Mesenteric fat pad (tissue), 1 donor: ENCODE results near the gene RPRD1A. TPM values are rescaled to one million over a fixed set of nuclear protein-coding genes. Genes with fewer than 3 reads are reported as not detected.
"Not testable (repeated sequence)": the region's sequence is repeated elsewhere in the genome, so short reads cannot be mapped to it uniquely, and the experiment has no call there.

Experiments
- DNase-seq: peaks from one replicate; pipeline ENCODE4 v3.0.0-alpha.2; 2020; ENCODE audit warnings: low spot score
- long read RNA-seq: library from polyadenylated mRNA; unstranded; transcript quantifications from one replicate; pipeline ENCODE4 v2.0.0, GENCODE V29; 2020
- total RNA-seq: library from RNA; stranded (reverse); fragmentation: NEBNext Ultra II Directional; extraction: Animal tissue kit (Norgen Biotek cat#: 25700); gene quantifications from one replicate; pipeline ENCODE4 v1.2.1, GENCODE V29; 2021
- donor health status: DM: yes; HTN: yes; CAD: no.

The RPRD1A gene, protein sequence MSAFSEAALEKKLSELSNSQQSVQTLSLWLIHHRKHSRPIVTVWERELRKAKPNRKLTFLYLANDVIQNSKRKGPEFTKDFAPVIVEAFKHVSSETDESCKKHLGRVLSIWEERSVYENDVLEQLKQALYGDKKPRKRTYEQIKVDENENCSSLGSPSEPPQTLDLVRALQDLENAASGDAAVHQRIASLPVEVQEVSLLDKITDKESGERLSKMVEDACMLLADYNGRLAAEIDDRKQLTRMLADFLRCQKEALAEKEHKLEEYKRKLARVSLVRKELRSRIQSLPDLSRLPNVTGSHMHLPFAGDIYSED
- total RNA-seq: 46.8 TPM
- long read RNA-seq, full-length matches to known transcripts: 16 of 30 reads
- long read RNA-seq, partial matches to known transcripts: 7 of 30 reads
- long read RNA-seq, other reads (novel, unspliced or antisense): 7 of 30 reads

DNA sequence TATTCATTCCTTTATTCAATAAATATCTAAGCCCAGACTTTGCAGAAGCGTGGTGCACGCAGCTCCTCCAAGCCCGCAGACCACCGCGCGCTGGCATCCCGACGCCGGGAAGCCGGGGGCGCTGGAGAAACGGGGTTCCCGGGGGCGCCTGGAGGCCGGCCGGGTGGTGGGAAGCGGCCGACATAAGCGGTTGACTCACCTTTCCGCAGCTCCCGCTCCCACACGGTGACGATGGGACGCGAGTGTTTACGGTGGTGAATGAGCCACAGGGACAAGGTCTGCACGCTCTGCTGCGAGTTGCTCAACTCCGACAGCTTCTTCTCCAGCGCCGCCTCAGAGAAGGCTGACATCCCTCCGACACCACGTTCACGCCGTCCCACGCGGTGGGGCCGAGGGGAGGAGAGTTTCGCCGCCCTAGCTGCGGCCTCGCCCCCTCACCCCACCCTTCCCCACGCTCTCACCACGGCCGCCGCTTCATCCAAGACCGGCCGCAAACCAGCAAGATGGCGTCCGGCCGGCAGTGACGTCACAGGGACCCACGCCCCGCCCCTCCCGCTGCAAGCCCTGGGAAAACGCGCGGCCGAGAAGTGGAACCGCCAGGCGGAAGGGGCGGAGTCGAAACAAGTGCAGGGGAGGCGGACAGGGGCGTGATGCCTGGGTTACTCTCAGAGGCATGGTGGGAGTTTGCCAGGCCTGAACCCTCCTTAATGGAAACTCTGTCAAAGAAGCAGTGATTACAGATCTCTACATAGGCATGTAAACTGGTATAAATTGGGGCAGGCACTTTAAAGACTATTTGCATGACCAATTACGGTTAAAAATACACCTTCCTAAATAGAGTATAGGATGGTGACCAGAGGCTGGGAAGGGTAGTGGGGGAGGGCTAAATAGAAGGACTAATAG, at the start of gene RPRD1A:
RPRD1A (minus strand) TSS at position 505 of the 903 bp plus-strand sequence; CDS start at position 350, 155 bp downstream.
- DNase-seq: peak; percentile 100

DNA sequence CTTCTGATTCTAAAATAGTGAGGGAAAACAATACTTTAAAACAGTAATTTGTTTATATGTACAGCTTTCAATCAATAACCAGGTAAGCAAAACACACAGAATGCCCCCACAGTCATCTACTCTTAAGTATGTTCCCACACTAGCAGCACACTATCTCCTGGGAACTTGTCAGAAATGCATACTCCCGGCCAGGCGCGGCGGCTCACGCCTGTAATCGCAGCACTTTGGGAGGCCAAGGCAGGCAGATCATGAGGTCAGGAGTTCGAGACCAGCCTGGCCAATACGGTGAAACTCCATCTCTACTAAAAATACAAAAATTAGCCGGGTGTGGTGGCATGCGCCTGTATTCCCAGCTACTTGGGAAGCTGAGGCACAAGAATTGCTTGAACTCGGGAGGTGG, 49.4 kb upstream of the RPRD1A start:
- DNase-seq: not testable (repeated sequence)

DNA sequence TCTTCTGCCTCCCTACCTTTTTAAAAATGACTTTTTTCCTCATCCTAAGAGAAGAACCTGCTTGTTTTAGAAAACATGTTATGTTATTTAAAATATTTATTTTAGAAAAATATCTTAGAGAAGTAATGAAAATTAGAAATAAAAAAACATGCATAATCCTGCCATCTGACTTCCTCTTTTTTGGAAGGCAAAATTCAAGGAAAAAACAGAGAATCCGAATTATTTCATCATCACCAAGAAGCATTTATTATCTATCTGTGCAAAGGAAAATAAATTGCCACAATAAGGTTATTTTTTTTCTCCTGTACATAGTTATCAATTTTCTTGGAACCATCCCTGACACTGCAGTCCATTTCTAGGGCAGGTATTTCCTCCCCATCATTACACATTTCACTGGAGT, 47.4 kb upstream of the RPRD1A start:
- no peak for DNase-seq

DNA sequence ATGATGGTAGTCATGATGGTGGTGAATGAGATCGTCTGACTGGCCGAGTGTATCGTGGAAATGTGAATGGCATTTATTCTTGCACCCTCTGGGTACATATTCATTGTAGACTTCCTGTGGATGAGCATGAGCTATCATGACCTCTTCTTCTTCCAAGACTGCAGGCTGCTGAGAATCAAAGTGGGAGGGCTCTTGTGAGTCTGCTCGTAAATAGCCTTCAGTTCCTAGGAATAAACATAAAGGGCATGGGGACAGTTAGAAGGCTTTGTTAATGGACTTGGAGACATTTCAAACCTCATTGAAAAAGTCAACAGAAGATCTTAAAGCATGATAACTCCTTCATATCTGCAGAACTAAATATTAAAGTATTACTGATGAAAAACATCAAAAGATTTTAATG, 46.9 kb upstream of the RPRD1A start:
- no peak for DNase-seq

DNA sequence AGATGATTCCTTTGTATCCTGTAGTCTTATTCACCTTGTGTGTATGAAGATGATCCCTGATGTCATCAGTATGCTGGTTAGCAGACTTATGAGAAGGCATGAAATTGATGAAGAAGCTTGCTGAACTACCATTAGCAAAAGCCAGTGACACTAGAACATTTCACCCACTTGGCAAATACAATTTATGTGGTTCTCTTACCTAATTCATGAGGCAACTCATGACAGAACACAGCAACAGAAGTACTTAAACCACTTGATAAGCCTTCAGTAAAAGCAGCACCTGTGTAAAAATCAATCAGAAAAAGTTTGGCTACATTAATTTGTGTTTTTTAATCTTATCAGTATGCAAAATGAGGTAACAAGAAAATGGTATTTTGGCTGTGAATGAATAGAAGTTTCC, 44.9 kb upstream of the RPRD1A start:
- DNase-seq: no peak

DNA sequence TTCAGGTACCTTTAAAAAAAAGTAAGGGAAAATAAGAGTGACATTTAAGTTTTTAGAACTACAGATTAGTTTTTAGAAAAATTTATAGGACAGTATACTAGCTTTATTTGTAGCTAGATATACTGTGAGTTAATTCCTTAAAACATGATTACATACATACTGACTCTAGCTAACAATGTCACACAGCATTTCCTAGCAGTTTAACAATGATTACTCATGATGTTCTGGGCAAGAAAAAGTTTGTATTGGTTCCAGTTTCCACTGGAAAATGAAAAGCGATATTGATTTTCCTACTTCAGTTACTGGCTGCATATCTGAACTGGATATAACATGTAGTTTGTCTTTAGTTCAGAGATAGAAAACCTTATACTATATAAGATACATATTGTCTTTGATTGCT, 42.4 kb upstream of the RPRD1A start:
- DNase-seq: no peak

DNA sequence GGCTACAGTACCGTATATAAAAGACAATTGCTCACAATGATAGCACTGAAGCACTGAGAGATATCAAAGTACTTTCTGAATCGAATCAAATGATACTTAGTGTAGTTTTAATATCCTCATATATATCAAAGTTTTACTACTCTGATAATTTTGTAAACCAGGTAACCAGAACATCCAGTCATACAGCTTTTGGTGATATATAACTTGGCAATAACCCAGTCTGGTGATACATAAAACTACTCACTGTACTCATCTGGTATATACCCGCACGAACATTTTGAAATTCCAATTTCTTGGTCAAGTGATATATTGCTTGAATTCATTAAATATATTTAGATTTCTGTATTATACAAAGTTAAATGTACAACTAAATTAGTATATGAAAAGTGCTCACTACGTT, 41.2 kb upstream of the RPRD1A start:
- DNase-seq: no peak

DNA sequence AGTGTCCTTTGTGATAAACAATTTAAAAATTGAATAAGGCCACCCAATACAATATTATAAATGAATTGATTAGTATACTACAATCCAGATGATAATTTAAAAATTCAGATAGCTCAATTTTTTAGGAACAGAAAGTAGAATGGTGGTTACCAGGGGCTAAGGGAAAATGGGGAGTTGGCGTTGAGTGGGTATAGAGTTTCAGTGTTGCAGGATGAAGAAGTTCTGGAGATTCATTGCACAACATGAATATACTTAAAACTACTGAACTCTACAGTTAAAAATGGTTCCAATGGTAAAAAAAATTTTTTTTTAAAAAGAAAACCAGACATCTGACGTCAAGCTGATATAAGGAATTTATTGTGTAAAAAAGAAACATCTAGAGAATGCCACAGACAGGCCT, 40.8 kb upstream of the RPRD1A start:
- DNase-seq: no peak

DNA sequence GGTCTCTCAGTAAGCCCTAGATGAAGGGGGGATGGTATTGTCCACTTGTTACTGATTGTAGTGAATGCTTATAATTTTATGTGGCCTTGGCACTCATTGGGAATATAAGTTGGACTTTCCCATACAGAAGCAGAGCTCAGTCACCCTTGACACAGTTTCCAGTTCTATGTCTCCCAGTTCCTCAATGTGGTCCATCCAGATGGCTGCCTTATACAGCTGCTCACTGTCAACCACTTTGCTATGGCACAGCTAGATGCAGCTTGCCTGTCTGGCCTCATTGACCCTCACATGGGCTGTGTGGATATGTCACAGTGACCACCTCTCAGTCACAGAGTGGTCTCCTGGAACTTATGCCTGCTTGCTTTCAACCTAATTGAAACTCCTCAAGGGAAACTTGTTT, 40.1 kb upstream of the RPRD1A start:
- DNase-seq: no peak

DNA sequence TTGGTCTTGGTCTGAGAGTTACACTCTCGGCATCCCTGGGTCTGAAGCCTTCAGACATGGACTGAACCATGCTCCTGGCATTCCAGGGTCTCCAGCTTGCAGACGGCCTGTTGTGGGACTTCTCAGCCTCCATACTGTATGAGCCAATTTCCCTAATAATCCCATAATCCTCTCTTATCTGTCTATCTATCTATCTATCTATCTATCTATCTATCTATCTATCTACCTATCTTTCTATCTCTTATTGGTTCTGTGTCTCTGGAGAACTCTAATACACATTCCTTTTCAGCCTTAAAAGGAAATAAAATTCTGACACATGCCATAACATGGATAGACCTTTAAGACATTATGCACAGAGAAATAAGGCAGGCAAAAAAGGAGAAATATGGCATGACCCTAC, 37.4 kb upstream of the RPRD1A start:
- no peak for DNase-seq

DNA sequence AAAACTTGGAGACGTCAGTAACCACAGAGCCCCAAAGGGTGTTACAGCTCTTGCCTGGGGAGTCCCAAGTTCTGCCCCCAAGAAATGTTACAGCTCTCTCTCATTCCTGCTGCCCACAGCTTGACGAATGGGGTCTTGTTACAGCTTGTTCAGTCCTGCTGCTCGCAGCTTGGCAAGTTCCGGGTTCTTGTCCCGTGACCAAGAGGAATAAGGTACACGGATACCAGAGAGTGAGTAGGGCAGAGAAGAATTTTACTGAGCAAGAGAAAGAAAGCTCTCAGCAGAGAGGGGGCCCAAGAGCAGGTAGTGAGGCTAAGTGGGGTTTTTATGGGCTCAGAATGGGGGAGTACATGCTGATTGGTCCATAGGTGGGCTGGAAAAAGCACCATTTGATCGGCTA, 34.6 kb upstream of the RPRD1A start:
- DNase-seq: no peak

DNA sequence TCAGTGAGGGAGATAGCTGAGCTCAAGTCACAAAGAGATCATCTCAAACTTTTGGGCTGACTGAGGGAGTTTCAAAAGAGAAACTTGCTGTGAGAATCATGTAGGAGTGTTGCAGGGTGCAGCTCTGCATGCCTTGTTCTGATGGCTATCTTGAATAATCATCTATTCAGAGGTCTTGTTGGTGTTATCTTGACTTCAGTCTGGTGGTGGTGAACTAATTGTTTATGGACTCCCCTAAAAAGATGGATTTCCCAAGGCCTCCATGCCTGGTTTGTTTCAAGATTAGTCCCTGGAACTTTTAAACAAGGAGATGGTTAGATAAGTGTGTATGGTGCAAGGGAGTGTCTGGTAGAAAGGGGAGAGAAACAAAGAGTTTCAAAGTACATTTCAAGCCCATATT, 32.0 kb upstream of the RPRD1A start:
- DNase-seq: no peak

DNA sequence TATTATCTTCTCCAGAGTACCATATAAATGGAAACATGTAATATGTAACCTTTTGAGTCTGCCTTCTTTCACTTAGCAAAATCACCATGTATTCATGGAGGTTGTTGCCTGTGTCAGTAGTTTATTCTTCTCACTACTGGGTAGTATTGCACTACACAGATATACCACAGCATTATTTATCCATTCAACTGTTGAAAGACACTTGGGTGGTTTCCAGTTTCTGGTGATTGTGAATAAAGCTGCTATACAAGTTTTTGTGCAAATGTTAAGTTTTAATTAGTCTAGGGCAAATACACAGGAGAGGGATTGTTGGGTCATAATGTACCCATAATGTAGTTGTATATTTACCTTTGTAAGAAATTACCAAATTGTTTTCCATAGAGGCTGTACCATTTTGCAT, 29.6 kb upstream of the RPRD1A start:
- DNase-seq: no peak

DNA sequence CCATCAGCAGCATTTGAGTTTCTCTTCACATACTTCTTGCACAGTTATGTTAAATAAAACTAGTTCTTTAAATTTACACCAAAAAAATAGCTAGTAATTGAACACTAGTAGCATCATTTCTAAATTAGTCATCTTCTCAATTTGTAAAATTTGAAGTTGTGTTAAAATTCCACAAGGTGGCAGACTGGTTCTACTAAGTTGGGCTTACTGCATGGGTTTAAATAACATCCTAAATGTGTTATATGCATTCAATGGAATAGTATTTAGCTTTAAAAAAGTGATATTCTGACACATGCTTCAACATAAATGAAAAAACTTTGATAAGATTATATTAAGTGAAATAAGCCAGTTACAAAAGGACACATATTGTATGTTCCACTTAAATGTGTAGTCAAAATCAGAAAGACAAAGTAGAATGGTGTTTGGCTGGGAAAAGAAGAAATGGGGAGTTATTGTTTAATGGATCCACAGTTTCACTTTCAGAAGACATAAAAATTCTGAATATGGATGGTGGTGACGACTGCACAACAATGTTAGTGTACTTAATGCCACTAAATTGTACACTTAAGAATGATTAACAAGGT, 28.7 kb upstream of the RPRD1A start:
- no peak for DNase-seq

DNA sequence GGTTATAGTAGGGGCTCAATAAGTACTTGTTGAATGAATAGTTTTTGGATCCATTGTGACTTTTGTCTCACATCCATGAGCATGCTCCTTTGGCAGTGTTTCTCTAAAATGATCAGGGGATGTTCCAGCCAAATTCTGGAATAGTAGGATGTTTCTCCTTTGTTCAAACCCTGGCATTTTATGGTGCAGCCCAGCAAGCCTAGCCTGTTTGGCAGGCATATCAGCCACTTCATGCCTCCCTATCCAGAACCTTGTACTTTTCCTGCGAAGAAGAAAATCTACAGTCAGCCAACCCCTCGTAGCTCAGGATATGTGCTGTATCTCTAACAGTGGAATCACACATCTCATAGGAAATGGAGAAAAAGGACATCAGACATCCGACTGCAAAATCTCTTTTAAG, 27.1 kb upstream of the RPRD1A start:
- no peak for DNase-seq

DNA sequence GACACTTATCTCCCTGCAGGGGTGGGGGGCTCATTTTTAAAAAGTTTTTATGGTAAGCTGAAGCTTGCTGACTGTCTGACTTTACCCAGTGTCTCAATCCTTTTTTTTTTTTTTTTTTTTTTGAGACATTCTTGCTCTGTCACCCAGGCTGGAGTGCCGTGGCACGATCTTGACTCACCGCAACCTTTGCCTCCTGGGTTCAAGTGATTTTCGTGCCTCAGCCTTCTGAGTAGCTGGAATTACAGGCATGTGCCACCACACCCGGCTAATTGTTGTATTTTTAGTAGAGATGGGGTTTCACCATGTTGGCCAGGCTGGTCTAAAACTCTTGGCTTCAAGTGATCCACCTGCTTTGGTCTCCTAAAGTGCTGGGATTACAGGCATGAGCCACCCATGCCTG, 24.8 kb upstream of the RPRD1A start:
- DNase-seq: not testable (repeated sequence)

DNA sequence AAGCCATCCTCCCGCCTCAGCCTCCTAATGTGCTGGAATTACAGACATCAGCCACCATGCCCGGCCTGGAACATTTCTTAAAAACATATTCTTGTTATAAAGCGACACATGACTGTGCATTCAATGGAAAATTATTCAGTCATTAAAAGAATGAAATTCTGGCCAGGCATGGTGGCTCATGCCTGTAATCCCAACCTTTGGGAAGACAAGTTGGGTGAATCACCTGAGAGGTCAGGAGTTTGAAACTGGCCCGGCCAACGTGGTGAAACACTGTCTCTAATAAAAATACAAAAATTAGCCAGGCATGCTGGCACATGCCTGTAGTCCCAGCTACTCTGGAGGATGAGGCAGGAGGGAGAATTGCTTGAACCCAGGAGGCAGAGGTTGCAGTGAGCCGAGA, 21.6 kb upstream of the RPRD1A start:
- no peak for DNase-seq

DNA sequence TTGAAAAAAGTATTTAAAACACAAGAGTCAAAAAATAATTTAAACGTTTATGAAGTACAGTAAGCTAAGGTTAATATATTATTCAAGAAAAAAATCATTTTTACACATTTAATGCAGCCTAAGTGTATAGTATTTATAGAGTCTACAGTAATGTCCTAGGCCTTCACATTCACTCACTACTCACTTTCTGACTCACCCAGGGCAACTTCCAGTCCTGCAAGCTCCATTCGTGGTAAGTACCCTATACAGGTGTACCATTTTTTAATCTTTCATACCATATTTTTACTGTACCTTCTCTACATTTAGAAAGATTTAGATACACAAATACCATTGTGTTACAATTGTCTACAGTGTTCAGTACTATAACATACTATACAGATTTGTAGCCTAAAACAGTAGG, 20.9 kb upstream of the RPRD1A start:
- DNase-seq: no peak

DNA sequence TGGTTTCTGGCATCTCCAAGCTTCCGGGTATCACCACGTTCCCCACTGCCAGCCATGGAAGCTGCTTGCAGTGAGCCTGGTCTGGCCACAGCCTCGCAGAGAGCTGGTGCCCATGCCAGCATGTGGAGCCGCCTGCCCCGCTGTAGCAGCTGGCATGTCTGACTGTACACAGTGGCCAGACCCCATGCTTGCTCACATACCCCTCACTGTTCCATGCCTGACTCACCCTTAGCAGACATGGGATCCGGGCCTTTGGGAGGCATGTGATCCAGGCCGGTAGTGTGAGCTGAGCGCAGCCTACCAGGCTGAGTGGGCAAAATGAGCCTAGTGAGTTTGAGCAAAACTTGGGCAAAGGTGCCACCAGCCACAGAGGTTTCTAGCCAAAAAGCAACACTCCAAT, 18.8 kb upstream of the RPRD1A start:
- no peak for DNase-seq

DNA sequence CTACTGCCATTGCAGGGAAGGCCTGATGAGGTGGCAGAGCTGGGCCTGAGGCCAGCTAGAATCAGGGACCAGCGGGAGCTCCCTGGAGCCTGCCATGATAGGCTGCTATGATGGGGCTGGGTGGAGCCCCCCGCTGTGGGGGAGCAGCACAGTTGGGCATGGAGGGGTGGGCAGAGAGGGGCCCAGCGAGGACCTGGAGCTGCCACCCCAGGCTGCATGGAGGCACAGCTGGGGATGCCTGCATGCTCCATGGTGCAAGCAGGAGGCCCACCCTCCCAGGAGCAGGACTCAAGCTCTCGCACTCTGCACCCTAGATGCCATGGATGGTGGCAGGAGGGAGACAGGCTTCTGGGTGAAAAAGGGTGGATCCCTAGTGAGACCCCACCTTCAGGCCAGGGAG, 17.8 kb upstream of the RPRD1A start:
- no peak for DNase-seq

DNA sequence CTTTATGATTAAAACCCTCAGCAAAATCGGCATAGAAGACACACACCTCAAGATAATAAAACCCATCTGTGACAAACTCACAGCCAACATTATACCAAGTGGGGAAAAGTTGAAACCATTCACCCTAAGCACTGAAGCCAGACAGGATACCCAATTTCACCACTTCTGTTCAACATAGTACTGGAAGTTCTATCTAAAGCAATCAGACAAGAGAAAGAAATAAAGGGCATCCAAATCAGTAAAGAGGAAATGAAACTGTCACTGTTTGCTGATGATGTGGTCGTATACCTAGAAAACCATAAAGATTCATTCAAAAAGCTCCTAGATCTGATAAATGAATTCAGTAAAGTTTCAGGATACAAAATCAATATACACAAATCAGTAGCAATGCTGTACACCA, 16.4 kb upstream of the RPRD1A start:
- DNase-seq: no peak

DNA sequence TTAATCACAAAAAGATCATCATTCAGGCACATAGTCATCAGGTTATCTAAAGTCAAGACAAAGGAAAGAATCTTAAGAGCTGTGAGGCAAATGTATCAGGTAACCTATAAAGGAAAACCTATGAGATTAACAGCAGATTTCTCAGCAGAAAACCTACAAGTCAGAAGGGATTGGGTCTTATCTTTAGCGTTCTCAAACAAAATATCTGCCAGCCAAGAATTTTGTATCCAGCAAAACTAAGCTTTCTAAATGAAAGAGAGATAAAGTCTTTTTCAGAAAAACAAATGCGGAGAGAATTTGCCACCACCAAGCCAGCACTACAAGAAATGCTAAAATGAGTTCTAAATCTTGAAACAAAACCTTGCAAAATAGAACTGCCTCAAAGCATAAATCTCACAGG, 13.8 kb upstream of the RPRD1A start:
- not testable (repeated sequence) for DNase-seq
